GM06990 (cell line): ENCODE data around the gene RPRD1A.

Experiments
- DNase-seq: peaks from one replicate; pipeline ENCODE4 v3.0.0-alpha.2; 2011; ENCODE audit not compliant: insufficient read length; ENCODE audit errors: extremely low read depth
- H3K27me3 ChIP-seq: replicated peaks from 2 replicates; pipeline ENCODE4 v1.6.0; 2011; ENCODE audit warnings: low read length; ENCODE audit not compliant: control insufficient read depth, insufficient read depth
- H3K36me3 ChIP-seq: 2 replicates; pipeline ENCODE4 v1.5.1; 2011; ENCODE audit warnings: low read length; ENCODE audit not compliant: control insufficient read depth, insufficient read depth
- H3K4me3 ChIP-seq: replicated peaks from 2 replicates; pipeline ENCODE4 v1.5.1; 2011; ENCODE audit warnings: low read depth, mild to moderate bottlenecking, control low read depth, low read length
- CTCF ChIP-seq: IDR thresholded peaks from 2 replicates; pipeline ENCODE4 v1.5.1; 2011; ENCODE audit warnings: low read length, control low read depth, mild to moderate bottlenecking, inconsistent platforms; ENCODE audit not compliant: insufficient read depth, poor library complexity, severe bottlenecking

Gene RPRD1A

DNA sequence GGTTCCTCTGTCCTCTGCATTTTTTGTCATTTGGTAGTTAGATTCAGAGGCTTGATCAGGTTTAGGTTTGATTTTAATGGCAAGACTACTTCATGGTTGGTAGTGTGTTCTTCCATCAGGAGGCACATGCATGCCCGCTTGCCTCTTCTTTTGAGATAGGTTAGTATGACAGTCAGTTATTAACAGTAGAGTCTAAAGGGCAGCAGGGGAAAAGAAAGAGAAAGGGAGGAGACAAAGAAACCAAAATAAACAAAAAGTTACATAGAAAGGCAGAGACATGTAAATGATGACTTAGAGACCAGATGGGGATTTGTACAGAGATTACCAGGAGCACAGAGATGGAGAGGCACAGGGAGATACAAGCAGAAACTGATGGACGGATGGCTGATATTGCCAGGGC, 105.0 kb downstream of the RPRD1A start:
- DNase-seq: no peak
- no peaks in the 10 kb centered on the region for H3K36me3 ChIP-seq
- no peak for TF ChIP-seq CTCF
- no peak overlapping the region for H3K4me3 ChIP-seq
- H3K27me3 ChIP-seq: no peaks in the 10 kb centered on the region

DNA sequence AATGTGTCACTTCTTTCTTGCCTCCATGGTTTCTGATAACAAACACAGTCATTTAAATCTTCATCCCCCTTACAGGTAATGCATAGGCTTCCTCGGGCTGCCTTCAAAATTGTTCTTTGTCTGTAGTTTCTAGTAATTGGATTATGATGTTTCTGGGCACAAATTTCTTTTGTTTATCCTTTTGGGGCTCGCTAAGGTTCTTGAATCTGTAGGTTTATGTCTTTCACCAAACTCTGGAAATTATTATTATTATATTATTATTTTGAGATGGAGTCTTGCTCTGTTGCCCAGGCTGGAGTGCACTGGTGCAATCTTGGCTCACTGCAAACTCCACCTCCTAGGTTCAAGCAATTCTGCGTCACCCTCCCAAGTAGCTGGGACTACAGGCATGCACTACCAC, 111.1 kb downstream of the RPRD1A start:
- Histone ChIP-seq H3K27me3 (no peaks in the 10 kb centered on the region), H3K4me3 (no peak overlapping the region), H3K36me3 (no peaks in the 10 kb centered on the region)
- no peak for TF ChIP-seq CTCF
- no peak for DNase-seq

- H3K4me3 ChIP-seq: no peak overlapping the region
- no peak for DNase-seq
- H3K36me3 ChIP-seq: no peaks in the 10 kb centered on the region
- H3K27me3 ChIP-seq: no peaks in the 10 kb centered on the region
- no peak for TF ChIP-seq CTCF
Measured at GRCh38 chr18:35953688-35954087, 113.7 kb downstream of the RPRD1A start.

DNA sequence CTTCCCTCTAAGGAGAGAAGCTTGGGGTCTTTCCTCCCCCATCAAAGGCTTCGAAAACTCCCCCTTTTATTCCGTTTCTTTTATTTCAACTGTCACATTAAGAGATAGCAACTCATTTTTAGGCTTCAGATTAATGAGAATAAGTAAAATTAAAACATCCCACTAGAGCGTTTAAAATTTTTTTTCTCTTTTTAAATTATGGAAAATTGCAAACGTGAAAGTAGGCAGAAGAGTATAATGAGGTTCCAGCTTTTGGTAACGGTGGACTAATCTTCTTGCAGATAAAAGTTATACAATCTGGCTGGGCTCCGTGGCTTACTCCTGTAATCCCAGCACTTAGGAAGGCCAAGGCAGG, 116.8 kb downstream of the RPRD1A start:
- H3K36me3 ChIP-seq: no peaks in the 10 kb centered on the region
- no peak for TF ChIP-seq CTCF
- no peak overlapping the region for H3K4me3 ChIP-seq
- H3K27me3 ChIP-seq: no peaks in the 10 kb centered on the region
- no peak for DNase-seq

DNA sequence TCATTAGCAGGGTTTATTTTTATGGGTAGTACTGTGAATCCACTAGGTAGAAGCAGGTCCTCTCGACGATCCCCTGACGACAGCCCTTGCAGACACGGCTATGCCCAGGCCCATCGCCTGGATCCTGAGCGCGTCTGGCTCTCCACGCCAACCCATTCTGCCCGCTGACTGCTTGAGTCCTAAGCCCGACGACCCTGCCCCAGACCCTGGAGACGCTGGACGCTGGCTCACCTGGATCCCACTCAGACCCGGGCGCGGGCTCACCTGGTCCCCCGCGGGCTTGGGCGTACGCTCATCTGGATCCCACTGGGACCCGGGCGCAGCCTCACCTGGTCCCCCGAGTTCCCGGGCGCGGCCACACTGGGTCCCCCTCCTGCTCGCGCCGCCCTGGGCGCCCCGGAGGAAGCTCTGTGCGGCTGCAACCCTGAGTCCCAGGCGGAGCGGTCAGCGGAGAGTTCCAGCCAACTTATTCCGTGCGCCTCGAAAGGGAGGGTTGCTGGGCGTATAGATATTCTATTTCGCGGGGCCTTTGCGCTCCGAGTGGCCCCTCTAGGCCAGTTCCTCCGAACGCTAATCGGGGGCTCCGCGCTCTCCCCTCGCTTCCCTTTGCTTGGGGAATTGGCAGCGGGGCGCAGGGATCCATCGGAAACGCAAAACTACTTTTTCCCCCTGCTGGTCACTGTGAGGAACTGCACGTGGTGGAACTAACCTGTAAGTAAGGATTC, 117.3 kb downstream of the RPRD1A start:
- Histone ChIP-seq H3K36me3 (no peaks in the 10 kb centered on the region), H3K27me3 (no peaks in the 10 kb centered on the region), H3K4me3 (peak overlapping the region; percentile 14; the same call in 1 of the 2 replicates)
- peak; percentile 83 for TF ChIP-seq CTCF
- peak; percentile 22 for DNase-seq

- Histone ChIP-seq H3K36me3 (no peaks in the 10 kb centered on the region), H3K4me3 (no peak overlapping the region), H3K27me3 (no peaks in the 10 kb centered on the region)
- TF ChIP-seq CTCF: no peak
- DNase-seq: no peak
Measured at GRCh38 chr18:35949090-35949489, 118.3 kb downstream of the RPRD1A start.
